Stomach (tissue), 4 donors: ENCODE data around the gene OR10A3.

Experiments used
- EP300 ChIP-seq: sonication (generic); formaldehyde crosslinking; IDR thresholded peaks from one replicate; pipeline ENCODE4 v1.6.1; 2017; ENCODE audit warnings: antibody characterized with exemption
- POLR2A ChIP-seq, 4 donors: fragments of 450-650 bp; IDR thresholded peaks; one replicate each; pipeline ENCODE4 v1.6.1; 2016; ENCODE audit warnings: antibody characterized with exemption in 4 of 4, control low read depth in 2 of 4, mild to moderate bottlenecking in 1 of 4, moderate library complexity in 1 of 4
- TF ChIP-seq, protein P1 (sequence below), 7 experiments: fragments of 450-650 bp in 4 of 7; fragments of 200-600 bp in 3 of 7; sonication (generic) in 3 of 7; IDR thresholded peaks; one replicate each; pipeline ENCODE4 v1.5.1; 2016 to 2019; ENCODE audit warnings: antibody characterized with exemption in 7 of 7, control low read depth in 2 of 7, mild to moderate bottlenecking in 1 of 7

DNA sequence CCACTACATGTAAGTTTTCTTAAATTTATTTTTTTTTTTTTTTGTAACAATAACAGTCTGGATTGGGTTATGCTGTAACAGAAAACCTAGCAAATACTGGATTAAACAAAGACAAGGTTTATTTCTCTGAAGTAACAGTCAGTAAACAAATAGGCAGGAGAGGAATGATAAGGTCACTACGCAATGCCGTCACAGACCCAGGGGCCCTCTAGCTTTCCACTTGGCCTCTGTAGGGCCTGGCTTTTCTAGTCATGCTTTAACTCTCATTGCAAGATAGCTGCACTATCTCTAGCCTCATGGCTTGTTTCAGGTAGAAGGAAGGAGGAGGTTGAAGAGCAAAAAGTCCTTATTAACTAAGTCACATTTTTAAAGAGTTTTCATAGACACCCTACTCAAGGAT is 17.0 kb downstream of the OR10A3 start:
- TF ChIP-seq, protein P1, sequence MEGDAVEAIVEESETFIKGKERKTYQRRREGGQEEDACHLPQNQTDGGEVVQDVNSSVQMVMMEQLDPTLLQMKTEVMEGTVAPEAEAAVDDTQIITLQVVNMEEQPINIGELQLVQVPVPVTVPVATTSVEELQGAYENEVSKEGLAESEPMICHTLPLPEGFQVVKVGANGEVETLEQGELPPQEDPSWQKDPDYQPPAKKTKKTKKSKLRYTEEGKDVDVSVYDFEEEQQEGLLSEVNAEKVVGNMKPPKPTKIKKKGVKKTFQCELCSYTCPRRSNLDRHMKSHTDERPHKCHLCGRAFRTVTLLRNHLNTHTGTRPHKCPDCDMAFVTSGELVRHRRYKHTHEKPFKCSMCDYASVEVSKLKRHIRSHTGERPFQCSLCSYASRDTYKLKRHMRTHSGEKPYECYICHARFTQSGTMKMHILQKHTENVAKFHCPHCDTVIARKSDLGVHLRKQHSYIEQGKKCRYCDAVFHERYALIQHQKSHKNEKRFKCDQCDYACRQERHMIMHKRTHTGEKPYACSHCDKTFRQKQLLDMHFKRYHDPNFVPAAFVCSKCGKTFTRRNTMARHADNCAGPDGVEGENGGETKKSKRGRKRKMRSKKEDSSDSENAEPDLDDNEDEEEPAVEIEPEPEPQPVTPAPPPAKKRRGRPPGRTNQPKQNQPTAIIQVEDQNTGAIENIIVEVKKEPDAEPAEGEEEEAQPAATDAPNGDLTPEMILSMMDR (IDR thresholded peaks at IDR 0.05): no peak
- TF ChIP-seq POLR2A (IDR thresholded peaks at IDR 0.05): no peak
- TF ChIP-seq EP300: no peak
